C4-2B (cell line): ENCODE measurements around the gene CEP164.

Experiments used
- H3K27ac ChIP-seq: fragments of 450-650 bp; 2 replicates; pipeline ENCODE4 v1.5.1; 2017
- CTCF ChIP-seq: fragments of 450-650 bp; conservative IDR thresholded peaks from 2 replicates; pipeline ENCODE4 v1.5.1; 2017; ENCODE audit warnings: mild to moderate bottlenecking
- ZFX ChIP-seq: fragments of 450-650 bp; IDR thresholded peaks from 2 replicates; pipeline ENCODE4 v1.6.1; 2017

CEP164 gene

GRCh38 chr11:117298195-117298594 lies 29.5 kb upstream of the CEP164 start:
- TF ChIP-seq ZFX = no peak
- no peak for TF ChIP-seq CTCF
- no peak overlapping the region for H3K27ac ChIP-seq

- H3K27ac ChIP-seq = no peak overlapping the region
- TF ChIP-seq CTCF (no peak), ZFX (no peak)
Observed at GRCh38 chr11:117299351-117300282, 28.0 kb upstream of the CEP164 start.

- no peak overlapping the region for H3K27ac ChIP-seq
- TF ChIP-seq CTCF (no peak), ZFX (no peak)
Observed at GRCh38 chr11:117300283-117300663, 27.4 kb upstream of the CEP164 start.

- H3K27ac ChIP-seq = no peak overlapping the region
- no peak for TF ChIP-seq ZFX
- no peak for TF ChIP-seq CTCF
Observed at GRCh38 chr11:117300773-117301172, 26.9 kb upstream of the CEP164 start.

- no peak overlapping the region for H3K27ac ChIP-seq
- TF ChIP-seq ZFX = no peak
- TF ChIP-seq CTCF = no peak
Observed at GRCh38 chr11:117302228-117302627, 25.4 kb upstream of the CEP164 start.

- H3K27ac ChIP-seq = no peak overlapping the region
- TF ChIP-seq CTCF = no peak
- TF ChIP-seq ZFX = no peak
Observed at GRCh38 chr11:117303101-117303500, 24.6 kb upstream of the CEP164 start.

- TF ChIP-seq CTCF (no peak), ZFX (no peak)
- no peak overlapping the region for H3K27ac ChIP-seq
Observed at GRCh38 chr11:117303646-117304315, 23.9 kb upstream of the CEP164 start.
